ENCODE results near the gene PRDX6.

The PRDX6 gene

DNA sequence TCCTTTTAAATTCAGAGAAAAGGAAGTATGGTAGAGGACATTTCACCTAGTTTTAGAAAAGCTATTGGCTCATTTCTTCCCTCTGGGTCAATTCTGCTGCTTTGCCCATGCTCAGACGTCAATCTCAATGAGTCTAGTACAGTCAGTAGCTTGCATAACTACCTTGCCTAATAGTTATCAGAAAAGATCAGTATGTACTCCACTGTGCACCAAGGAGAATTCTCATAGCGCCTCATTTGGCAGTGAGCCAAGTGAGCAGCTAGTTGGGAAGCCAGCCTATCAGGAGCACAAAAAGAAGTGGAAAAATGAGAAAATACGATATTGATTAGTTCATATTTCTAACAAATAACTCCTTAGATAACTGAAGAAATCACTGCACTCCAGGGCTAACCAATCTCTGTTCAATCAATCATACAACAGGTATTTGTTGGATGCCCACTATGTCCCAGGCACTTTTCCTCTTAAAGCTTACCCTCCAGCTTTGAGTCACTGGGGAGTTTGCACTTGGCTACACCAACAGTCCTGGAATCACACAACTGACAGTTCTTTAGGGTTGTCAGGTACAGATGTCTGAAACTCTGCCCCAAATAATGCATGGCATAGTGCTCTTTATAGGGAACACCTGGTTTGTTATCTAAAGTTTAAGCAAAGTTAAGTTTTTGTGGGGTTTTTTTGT is 50.2 kb downstream of the PRDX6 start:
- H3K4me3 ChIP-seq (ENCODE audit: low read length) = no peak overlapping the region
- DNase-seq (ENCODE audit: low read depth) = no peak
- TF ChIP-seq, protein P1, sequence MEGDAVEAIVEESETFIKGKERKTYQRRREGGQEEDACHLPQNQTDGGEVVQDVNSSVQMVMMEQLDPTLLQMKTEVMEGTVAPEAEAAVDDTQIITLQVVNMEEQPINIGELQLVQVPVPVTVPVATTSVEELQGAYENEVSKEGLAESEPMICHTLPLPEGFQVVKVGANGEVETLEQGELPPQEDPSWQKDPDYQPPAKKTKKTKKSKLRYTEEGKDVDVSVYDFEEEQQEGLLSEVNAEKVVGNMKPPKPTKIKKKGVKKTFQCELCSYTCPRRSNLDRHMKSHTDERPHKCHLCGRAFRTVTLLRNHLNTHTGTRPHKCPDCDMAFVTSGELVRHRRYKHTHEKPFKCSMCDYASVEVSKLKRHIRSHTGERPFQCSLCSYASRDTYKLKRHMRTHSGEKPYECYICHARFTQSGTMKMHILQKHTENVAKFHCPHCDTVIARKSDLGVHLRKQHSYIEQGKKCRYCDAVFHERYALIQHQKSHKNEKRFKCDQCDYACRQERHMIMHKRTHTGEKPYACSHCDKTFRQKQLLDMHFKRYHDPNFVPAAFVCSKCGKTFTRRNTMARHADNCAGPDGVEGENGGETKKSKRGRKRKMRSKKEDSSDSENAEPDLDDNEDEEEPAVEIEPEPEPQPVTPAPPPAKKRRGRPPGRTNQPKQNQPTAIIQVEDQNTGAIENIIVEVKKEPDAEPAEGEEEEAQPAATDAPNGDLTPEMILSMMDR (conservative IDR thresholded peaks at IDR 0.05; ENCODE audit: low read depth, low read length) = no peak

DNA sequence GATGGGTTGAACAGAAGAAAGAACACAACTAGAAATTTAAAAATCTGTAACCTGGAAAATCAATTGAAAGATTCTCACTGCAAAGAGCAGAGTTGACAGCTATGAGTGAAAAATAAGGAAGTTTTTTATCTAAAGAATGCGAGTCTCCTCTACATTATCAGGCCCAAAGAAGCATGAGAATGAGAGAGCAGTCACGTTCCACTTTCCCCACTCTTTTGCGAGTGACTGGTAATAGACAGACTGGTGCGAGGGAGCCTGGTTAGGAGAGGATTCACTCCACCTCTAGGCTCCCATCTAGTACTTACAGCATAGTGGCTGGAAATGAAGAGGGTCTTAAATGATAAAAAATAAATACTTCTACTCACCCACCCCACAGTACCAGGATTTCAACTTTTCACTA is 52.0 kb downstream of the PRDX6 start:
- H3K4me3 ChIP-seq (ENCODE audit: low read length) = no peak overlapping the region
- TF ChIP-seq, protein P1 (conservative IDR thresholded peaks at IDR 0.05; ENCODE audit: low read depth, low read length) = no peak
- no peak for DNase-seq (ENCODE audit: low read depth)

DNA sequence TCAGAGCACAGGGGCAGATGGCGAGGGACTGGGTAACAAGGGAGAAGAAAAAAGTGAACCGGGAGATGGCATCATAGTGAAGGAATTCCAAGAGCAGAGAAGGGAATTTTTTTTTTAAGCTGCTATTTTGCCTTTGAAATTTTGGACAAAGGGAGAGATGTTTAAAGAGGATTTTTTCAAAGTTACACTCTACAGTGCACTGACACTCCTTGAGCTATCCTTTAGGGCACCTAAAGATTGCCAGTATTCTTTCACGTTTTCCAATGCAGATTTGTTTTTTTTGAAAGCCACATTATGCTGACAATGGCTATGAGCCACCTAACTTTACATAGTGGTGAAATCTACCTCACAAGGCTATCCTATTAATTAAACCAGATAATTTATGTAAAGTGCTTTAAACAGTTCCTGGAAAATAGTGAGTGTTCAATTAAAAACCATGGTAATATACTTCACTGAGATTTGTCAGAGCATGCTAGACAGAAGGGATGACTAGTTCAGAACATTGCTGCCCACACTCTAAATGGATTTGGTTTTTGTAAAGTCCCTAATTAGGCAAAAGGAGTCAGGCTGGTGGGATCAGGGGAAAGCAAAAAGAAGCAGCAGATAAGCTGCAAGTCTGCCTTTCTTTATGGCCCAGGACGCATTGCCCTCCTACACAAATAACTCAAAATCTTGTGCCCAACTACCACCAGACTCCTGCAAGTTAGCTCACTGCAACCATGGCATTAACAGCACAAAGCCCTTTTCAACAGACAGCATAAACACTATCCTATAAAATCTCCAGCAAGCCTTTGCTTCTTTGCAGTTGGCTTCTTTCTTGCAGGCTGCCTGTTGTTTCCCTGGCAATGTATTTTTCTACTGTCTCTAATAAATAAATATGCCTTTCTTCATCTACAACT is 53.9 kb downstream of the PRDX6 start:
- no peak overlapping the region for H3K4me3 ChIP-seq (ENCODE audit: low read length)
- DNase-seq (ENCODE audit: low read depth) = no peak
- TF ChIP-seq, protein P1 (conservative IDR thresholded peaks at IDR 0.05; ENCODE audit: low read depth, low read length) = no peak

DNA sequence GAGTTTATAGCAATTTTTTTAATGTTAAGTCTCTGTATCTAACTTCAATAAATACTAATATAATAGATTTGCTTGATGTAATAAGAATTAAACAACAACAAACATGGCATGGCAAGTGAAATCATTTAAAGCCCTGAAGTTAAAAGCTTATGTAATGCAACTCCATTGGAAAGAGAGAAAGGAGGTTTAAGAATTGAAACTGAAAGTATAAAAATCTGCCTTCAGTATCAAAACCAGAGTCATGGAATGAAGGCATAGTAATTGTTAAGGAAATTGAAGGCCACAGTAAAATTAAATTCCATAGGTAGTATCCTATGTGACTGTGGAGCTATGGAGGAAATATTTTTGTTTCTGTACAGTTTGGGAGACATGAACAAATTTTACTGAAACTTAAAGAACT is 55.1 kb downstream of the PRDX6 start:
- no peak for DNase-seq (ENCODE audit: low read depth)
- H3K4me3 ChIP-seq (ENCODE audit: low read length) = no peak overlapping the region
- TF ChIP-seq, protein P1 (conservative IDR thresholded peaks at IDR 0.05; ENCODE audit: low read depth, low read length) = no peak

DNA sequence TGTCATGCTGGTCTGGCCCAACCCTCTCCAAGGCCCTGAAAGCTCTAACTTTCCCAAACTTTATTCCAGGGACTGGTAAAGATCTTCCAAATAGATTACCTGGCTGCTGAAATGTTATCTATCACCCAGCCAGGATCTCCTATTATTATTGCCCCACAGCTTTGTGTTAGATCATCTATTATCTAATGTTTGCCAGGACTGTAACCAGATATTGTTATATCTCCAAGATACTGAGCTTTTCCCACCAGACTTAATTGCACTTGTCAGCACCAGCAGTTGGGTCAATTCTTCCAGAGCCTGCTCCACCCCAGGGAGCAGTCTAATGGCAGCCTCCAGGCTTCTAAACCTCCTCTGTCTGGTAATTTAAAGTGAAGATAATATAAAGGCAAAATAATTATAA is 59.1 kb downstream of the PRDX6 start:
- TF ChIP-seq, protein P1 (conservative IDR thresholded peaks at IDR 0.05; ENCODE audit: low read depth, low read length) = no peak
- DNase-seq (ENCODE audit: low read depth) = no peak

More for the DNA sequence above, 59.1 kb downstream of the PRDX6 start:
- H3K4me3 ChIP-seq (ENCODE audit: low read length) = no peak overlapping the region

Measured in retinal pigment epithelial cell (primary cell).